GM12878 (cell line): ENCODE measurements around the gene SSX2IP. TPM values are rescaled to one million over a fixed set of nuclear protein-coding genes. Genes with fewer than 3 reads are reported as not detected.

Experiments used
- CTCF ChIP-seq, 3 experiments: IDR thresholded peaks in 2 of 3; conservative IDR thresholded peaks in 1 of 3; 2 replicates each; pipeline ENCODE4 v1.5.1; 2011; ENCODE audit warnings: low read depth in 3 of 3, low read length in 3 of 3, mild to moderate bottlenecking in 3 of 3, control low read depth in 2 of 3, moderate library complexity in 2 of 3, inconsistent platforms in 1 of 3, mixed read lengths in 1 of 3; ENCODE audit not compliant: control insufficient read depth in 2 of 3, insufficient read depth in 1 of 3; ENCODE audit errors: extremely low read depth in 1 of 3
- CUX1 ChIP-seq: IDR thresholded peaks from 2 replicates; pipeline ENCODE4 v1.6.1; 2012; ENCODE audit warnings: improper control_type of control experiment, low read depth, low read length; ENCODE audit not compliant: insufficient replicate concordance
- DPF2 ChIP-seq: fragments of 450-650 bp; IDR thresholded peaks from 2 replicates; pipeline ENCODE4 v1.6.1; 2017; ENCODE audit warnings: mild to moderate bottlenecking
- E4F1 ChIP-seq: fragments of 450-650 bp; IDR thresholded peaks from 2 replicates; pipeline ENCODE4 v1.6.1; 2018; ENCODE audit warnings: borderline replicate concordance, mild to moderate bottlenecking; ENCODE audit not compliant: partially characterized antibody
- ETV6 ChIP-seq, 2 experiments: fragments of 450-650 bp in 1 of 2; IDR thresholded peaks in 1 of 2; conservative IDR thresholded peaks in 1 of 2; 2 replicates each; pipeline ENCODE4 v1.6.1; 2014; ENCODE audit warnings: antibody characterized with exemption in 1 of 2, borderline replicate concordance in 1 of 2, low read depth in 1 of 2, mild to moderate bottlenecking in 1 of 2, moderate library complexity in 1 of 2
- FOXK2 ChIP-seq: fragments of 450-650 bp; IDR thresholded peaks from 2 replicates; pipeline ENCODE4 v1.6.1; 2017; ENCODE audit warnings: mild to moderate bottlenecking, moderate library complexity
- PAX5 ChIP-seq: IDR thresholded peaks from 2 replicates; pipeline ENCODE4 v1.6.1; 2011; ENCODE audit warnings: low read depth, low read length, borderline replicate concordance
- SMAD5 ChIP-seq: IDR thresholded peaks from 2 replicates; pipeline ENCODE4 v1.6.1; 2016; ENCODE audit warnings: antibody characterized with exemption, low read depth
- USF1 ChIP-seq: IDR thresholded peaks from 2 replicates; pipeline ENCODE4 v1.6.1; 2011; ENCODE audit warnings: borderline replicate concordance, low read depth, mild to moderate bottlenecking, moderate library complexity, mixed read lengths, low read length; ENCODE audit not compliant: insufficient read depth; ENCODE audit errors: extremely low read length
- YY1 ChIP-seq: IDR thresholded peaks from 2 replicates; pipeline ENCODE4 v1.6.1; 2011; ENCODE audit warnings: low read depth, mild to moderate bottlenecking, low read length
- ZBTB33 ChIP-seq: fragments of 450-650 bp; IDR thresholded peaks from 2 replicates; pipeline ENCODE4 v1.6.1; 2017; ENCODE audit warnings: mild to moderate bottlenecking
- polyA plus RNA-seq, 11 experiments: library from polyadenylated mRNA; depleted of rRNA in 4 of 11; unstranded in 6 of 11; stranded (reverse) in 5 of 11; fragments of >200 nt; fragmentation: Nextera tagmentation in 4 of 11; fragmentation: Illumina TruSeq in 1 of 11; extraction: Ambion mirVana in 4 of 11; extraction: Trizol in 1 of 11; gene quantifications; 1 replicate in 1 of 11; 2 replicates in 10 of 11; pipeline versions ENCODE4 v1.2.1 to v1.2.3, GENCODE V29; 2011 to 2016; ENCODE audit warnings: inconsistent platforms in 2 of 11, missing spikeins in 2 of 11, low read depth in 1 of 11
- total RNA-seq, 4 experiments: library from RNA; depleted of rRNA in 3 of 4; stranded (reverse); fragments of >200 nt in 3 of 4; fragmentation: Illumina TruSeq in 1 of 4; extraction: Trizol in 1 of 4; gene quantifications; 2 replicates each; pipeline versions ENCODE4 v1.2.1 to v1.2.3, GENCODE V29; 2013 to 2021

SSX2IP gene
- total and polyA plus RNA-seq, 10 of the 15 experiments (the other 5 are each of a cell fraction or from before 2014, with no cell fraction given) = 3.3 to 14.0 (median 10.4) TPM

GRCh38 chr1:84620720-84621313 lies 69.4 kb downstream of the SSX2IP start (continued):
- TF ChIP-seq FOXK2 (no peak), ZBTB33 (no peak), SMAD5 (no peak), USF1 (no peak), CUX1 (no peak), DPF2 (peak; percentile 34; the same call in 1 of the 2 replicates), E4F1 (no peak), YY1 (peak; percentile 64), ETV6 (conservative IDR thresholded peaks at IDR 0.05 in 1 of 2, IDR thresholded peaks at IDR 0.05 in 1 of 2; ENCODE audit: borderline replicate concordance in 1 of 2, low read depth in 1 of 2) (no peak), CTCF (IDR thresholded peaks at IDR 0.05 in 2 of 3, conservative IDR thresholded peaks at IDR 0.05 in 1 of 3; ENCODE audit: control insufficient read depth in 2 of 3, extremely low read depth in 1 of 3, insufficient read depth in 1 of 3, low read depth in 3 of 3, low read length in 3 of 3) (peak; percentile 64 to 79 (median 73)), PAX5 (peak; percentile 87)
